ENCODE measurements around the gene TENT5C. TPM values are rescaled to one million over a fixed set of nuclear protein-coding genes. Genes with fewer than 3 reads are reported as not detected.

Gene TENT5C
- total RNA-seq, 4 donors from 2014 or later = 3.8 to 7.6 (median 6.6) TPM

DNA sequence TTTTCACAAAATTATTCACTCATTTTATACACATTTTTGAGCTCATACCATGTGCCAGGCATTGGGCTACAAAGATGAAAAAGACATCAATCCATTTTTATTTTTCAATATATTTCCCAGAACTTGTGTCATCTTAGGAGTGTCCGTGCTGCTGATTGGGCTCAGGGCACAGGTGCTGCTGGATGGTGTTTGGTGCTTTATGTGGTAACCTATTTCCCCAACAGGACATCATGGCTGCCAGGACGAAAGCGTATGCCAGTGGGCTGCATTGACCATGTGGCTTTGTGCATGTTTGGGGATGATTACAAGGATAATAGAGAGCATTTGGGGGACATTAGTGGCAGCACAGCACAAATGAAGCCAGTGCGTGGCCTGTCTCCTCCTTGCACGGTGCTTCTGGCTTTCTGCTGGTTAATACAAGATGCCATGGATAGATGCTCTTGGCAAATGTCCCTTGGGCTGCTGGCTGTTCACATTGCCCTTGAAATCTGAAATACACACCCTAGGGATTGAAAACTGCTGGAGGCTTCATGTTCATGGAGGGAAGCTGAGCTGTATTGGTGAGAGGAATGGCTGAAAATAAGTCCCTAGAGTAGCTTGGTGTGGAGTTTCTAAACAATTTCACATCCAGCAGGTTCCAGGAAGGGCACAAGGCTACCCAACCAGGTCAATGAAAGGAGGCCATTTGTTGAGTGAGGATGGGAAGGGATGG, 52.3 kb downstream of the TENT5C start:
- no peak for ATAC-seq (ENCODE audit: low FRiP score)
- TF ChIP-seq, protein P1, sequence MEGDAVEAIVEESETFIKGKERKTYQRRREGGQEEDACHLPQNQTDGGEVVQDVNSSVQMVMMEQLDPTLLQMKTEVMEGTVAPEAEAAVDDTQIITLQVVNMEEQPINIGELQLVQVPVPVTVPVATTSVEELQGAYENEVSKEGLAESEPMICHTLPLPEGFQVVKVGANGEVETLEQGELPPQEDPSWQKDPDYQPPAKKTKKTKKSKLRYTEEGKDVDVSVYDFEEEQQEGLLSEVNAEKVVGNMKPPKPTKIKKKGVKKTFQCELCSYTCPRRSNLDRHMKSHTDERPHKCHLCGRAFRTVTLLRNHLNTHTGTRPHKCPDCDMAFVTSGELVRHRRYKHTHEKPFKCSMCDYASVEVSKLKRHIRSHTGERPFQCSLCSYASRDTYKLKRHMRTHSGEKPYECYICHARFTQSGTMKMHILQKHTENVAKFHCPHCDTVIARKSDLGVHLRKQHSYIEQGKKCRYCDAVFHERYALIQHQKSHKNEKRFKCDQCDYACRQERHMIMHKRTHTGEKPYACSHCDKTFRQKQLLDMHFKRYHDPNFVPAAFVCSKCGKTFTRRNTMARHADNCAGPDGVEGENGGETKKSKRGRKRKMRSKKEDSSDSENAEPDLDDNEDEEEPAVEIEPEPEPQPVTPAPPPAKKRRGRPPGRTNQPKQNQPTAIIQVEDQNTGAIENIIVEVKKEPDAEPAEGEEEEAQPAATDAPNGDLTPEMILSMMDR (IDR thresholded peaks at IDR 0.05) = no peak
- no peak for DNase-seq (ENCODE audit: low spot score)

DNA sequence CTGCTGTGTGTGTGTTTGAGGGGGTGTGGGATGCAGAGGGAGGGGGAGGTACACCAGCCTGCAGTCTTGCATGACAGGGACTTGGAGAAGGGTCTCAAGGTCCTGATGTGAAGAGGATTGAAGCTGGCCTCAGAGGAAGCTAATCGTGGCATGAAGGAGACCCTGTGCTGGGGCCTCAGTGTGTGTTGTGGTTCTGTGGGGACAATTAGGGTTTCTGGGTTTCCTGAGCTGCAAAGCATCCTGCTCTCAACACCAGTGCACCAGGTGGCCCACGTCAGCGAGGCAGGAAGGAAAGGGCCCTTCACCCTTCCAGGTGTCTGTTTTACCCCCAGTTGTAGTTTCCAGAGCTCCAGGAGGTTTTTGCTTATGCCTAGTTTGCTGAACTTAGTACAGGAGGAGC, 52.8 kb downstream of the TENT5C start:
- TF ChIP-seq, protein P1 (IDR thresholded peaks at IDR 0.05) = no peak
- DNase-seq (ENCODE audit: low spot score) (no peak), ATAC-seq (ENCODE audit: low FRiP score) (no peak)

DNA sequence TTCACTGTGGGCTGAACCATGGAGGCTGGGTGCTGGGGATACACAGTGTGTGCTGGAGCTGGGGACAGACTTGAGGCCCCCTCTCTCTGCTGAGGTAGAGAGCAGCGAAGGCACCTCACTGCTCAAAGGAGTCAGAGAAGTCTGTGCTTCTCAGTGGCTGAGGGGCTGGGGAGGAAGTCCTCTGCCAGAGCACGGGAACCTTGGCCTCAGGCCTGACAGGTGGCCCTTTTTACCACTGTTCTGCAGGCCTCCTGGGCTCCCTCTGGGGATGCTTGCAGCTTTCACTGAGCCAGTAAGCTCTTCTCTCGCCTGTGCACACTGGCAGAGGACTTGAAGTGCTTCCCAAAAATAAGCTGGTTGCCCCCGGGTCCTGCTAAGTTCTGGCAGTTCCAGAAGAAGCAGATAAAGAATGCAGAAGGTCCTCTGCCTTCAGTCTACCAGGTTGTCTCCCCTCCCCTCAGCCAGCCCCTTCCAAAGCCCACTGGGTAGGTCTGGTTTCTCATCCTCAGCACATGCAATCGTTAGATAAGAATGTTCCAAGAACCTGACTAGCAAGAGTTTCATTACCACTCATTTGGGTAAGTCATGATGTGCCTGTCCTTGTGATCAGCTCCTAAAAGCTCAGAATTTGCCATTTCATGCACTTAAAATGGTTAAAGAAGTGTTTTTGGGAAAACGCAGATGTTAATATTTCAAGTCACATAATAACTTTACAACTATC, 53.9 kb downstream of the TENT5C start:
- TF ChIP-seq, protein P1 (IDR thresholded peaks at IDR 0.05) = no peak
- ATAC-seq (ENCODE audit: low FRiP score) (no peak), DNase-seq (ENCODE audit: low spot score) (no peak)

DNA sequence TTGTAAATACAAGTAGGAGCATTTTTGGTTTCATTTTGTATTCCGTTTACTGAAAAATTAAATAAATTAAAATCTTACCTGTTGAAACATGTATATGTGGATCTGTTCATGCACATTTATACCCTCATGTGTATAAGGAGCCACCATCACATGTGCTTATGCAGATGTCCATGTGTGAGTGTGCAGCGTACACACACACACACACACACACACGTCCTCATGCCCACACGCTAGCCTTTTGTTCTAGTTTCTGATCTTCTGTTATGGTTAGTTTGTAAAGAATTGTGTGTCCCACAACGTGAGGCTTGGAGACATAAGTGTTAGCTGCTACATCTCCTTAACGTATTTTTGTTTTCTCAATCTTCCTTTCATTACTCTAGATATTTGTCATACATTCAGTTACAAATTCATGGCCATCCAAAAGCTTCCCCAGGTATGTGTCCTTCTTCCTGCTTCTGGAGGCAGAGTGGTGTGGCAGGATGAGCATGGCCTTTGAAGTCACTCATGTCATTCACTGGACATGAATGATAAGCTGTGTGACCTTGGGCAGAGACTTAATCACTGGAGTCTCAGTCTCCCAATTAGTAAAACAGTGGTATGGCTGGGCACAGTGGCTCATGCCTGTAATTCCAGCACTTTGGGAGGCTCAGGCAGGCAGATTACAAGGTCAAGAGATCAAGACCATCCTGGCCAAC, 54.6 kb downstream of the TENT5C start:
- DNase-seq (ENCODE audit: low spot score) (no peak), ATAC-seq (ENCODE audit: low FRiP score) (no peak)
- TF ChIP-seq, protein P1 (IDR thresholded peaks at IDR 0.05) = no peak

DNA sequence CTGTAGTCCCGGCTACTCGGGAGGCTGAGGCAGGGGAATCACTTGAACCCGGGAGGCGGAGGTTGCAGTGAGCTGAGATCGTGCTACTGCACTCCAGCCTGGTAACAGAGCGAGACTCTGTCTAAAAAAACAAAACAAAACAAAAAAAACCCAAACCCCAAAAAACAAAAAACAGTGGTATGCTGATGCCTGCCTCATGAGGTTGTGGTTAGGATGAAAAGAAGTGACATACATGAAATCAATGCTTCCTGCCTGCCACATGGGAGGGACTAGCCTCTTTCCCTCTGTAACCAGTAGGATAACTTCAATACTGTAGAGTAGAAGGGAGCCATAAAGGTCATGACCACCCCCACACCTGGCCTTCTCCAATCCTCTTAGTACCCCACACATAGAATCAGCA, 55.2 kb downstream of the TENT5C start:
- ATAC-seq (ENCODE audit: low FRiP score) (no peak), DNase-seq (ENCODE audit: low spot score) (no peak)
- TF ChIP-seq, protein P1 (IDR thresholded peaks at IDR 0.05) = no peak

DNA sequence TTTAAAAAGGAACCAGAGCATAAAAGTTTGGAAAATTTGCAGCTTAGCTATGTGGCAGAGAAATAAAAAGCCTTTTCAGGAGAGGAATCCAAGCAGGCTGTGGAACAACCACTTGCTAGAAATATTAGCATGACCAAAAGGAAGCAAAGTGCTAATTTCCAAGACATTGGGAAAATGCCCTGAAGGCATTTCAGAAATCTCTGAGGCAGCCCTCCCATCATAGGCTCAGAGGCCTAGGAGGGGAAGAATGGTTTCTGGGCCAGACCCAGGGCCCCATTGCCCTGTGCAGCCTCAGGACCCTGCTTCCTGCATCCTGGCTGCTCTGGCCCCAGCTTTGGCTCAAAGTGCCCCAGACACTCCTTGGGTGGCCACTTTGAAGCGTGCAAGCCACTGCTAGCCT, 56.8 kb downstream of the TENT5C start:
- no peak for ATAC-seq (ENCODE audit: low FRiP score)
- TF ChIP-seq, protein P1 (IDR thresholded peaks at IDR 0.05) = no peak
- DNase-seq (ENCODE audit: low spot score) = no peak
